HG02571 (cell line): ENCODE measurements around the gene CLRN2.
"Not testable (repeated sequence)": the region's sequence is repeated elsewhere in the genome, so short reads cannot be mapped to it uniquely, and the experiment has no call there.

Experiments
- ATAC-seq: cut with Tn5 transposase; IDR thresholded peaks from one replicate; pipeline ENCODE4 v1.9.1; 2021; ENCODE audit warnings: mild to moderate bottlenecking, moderate library complexity; ENCODE audit not compliant: unreplicated experiment

Gene CLRN2

DNA sequence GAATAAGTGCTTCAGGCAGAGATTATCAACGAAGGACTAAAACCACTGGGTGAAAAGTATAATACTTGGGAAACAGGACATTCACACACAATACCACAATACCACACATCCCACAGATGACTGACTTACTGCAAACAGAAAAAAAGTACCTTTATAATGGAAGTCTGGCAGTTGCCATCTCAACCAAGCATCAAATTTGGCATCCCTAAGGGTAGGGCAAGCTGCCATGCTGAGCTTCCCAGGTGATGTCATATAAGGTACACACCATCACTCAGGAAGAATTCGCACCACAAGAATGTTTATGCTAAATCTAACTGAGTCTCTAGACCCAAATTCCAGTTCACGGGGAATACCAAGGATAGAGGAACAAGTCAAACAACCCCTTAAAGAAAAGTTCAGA, 12.2 kb upstream of the CLRN2 start:
- no peak for ATAC-seq

DNA sequence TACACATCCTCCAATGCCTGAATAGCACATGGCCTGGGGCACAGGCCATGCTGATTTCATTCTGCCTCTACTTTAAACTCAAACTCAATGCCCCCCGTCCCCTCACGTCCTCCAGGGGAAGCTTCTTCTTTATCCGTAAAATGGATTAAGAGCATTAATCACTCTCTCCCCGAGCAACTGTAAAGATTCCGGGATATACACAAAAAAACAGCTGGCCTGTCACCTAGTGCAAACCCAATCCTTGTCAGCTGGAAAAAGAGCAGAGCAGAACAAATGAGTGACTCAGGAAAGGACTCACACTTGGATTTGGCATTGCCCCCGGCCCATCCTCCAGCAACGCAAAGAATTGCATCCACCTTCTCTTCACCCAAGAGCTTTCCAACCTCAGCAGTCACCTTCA, 10.9 kb upstream of the CLRN2 start:
- ATAC-seq, result no peak

DNA sequence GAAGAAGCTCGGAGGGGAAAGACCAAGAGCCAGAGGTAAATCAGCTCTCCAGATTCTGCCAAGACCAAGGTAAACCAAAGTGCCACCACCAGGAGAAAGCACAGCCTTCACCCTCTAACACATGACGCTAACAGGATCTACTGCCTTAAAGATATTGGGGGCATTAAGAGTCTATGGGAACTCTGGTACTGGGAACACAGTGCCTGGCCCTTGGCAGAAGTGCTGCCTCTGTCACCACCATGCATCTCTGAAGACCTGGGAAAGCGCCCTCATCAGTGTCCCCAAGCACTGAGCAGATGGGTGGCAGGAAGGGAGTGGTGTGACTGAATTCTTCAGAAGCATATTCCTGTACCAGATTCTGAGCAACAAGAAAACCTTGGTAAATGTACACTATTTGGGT, 4.4 kb upstream of the CLRN2 start:
- ATAC-seq, result no peak

DNA sequence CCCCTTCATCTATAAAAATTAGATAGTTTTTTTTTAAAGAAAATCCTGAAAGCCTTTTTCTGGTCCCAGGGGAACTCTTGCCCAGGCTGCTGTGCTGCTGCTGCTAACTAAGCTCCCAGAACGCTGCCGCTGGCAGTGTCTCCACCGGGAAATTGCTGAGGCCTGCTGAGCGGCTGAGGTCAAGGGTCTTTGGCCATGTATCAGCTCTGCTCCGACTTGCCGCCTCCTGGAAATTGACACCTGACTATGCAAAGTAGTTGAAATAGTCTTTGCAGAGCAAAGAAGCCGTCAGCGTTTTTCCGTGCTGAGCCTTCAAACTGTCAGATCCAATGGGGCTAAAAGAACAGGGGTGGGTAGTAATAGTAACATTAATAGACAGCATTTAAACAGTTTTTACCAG, 3.9 kb upstream of the CLRN2 start:
- ATAC-seq, result no peak

DNA sequence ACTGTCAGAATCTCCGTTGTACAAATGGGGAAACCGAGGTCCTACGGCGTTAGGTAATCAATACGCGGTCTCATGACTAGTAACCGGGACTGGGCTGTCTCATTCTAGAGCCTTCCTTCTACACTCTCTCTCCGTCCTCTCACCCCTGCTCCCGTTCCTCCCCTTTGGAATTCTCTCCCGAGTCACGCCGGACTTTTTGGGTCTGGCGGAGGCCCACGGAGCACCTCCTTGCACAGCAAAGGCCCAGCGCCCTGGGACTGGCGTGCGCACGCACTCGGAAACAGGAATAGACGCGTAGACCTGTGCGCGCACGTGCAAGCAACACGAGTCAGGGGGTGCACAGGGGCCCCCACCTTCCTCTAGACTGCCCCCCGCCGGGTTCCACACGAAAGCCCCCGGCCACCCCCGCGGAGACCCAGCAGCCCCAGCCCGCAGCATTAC, 3.4 kb upstream of the CLRN2 start:
- peak; percentile 53 for ATAC-seq

DNA sequence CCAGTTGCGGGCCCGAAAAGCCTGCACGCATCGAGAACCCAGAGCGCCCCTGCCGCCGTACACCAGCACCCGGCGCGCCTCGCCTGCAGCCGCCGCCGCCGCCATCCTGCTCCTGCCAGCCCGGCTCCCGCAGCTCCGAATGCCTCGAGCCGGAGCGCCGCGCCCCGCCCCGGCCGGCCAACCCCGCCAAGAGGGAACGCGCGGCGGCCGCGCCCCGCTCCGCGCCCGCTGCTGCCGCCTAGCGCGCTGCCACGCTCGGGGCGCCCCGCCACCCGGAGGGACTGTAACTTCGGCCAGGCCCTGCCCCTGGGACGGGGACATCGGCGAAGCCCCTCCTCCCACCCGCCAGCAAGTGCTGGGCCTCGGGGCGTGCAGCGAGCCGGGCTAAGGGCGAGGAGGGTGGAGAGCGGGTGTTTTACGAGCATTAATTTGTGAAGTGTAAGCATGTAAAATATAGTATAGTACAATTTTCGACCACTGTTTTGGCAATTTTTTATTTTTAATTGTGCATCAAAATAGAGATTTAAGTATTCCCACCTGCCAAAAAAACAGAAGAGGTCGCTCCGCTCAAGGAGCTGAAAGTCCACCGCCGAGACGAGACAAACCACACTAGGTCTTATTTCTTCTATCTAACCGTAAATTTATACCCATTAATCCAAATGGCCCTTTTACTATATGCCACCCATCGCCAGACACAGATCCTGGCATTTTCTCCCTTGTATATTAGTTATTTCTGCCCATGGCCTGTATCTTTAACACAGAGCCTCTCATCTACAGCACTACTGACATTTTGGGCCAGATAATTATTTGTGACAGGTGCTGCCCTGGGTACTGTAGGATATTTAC, 2.8 kb upstream of the CLRN2 start, which contains the start of gene QDPR:
Gene QDPR, minus strand, starts transcription at position 141 of the 846 bp plus-strand sequence. Its CDS starts 36 bp downstream, at position 105.
- ATAC-seq, result peak; percentile 96

DNA sequence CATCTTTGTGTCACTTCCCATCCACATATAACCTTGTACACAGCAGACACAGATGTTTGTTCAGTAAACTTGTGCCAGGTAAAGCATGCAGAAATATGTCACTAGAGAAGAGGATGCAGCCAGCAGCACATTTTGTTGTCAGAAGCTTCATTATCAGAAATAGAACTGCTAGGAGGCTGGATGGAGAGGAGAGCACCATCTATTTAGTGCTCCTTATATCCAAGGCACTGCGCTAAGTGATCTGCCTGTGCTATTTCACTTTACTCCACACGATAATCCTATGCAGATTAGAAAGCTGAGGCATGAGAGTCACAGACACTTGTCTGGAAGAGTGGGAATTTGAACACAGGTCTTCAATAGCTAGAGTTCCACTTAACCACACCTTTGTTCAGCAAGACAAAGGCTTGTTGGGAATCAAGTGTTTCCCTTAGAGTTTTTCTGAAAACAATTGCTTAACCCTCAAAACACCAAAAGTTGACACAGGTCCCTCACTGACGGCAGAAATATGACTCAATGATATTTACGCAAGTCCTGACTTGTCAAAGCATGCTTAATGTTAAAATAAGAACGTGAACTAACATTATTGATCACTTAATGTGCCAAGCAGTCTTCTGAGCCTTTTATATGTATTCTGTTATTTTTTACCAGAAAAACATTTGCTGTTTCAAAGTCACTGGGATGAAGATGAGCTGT, 1.8 kb upstream of the CLRN2 start:
- ATAC-seq, result no peak

DNA sequence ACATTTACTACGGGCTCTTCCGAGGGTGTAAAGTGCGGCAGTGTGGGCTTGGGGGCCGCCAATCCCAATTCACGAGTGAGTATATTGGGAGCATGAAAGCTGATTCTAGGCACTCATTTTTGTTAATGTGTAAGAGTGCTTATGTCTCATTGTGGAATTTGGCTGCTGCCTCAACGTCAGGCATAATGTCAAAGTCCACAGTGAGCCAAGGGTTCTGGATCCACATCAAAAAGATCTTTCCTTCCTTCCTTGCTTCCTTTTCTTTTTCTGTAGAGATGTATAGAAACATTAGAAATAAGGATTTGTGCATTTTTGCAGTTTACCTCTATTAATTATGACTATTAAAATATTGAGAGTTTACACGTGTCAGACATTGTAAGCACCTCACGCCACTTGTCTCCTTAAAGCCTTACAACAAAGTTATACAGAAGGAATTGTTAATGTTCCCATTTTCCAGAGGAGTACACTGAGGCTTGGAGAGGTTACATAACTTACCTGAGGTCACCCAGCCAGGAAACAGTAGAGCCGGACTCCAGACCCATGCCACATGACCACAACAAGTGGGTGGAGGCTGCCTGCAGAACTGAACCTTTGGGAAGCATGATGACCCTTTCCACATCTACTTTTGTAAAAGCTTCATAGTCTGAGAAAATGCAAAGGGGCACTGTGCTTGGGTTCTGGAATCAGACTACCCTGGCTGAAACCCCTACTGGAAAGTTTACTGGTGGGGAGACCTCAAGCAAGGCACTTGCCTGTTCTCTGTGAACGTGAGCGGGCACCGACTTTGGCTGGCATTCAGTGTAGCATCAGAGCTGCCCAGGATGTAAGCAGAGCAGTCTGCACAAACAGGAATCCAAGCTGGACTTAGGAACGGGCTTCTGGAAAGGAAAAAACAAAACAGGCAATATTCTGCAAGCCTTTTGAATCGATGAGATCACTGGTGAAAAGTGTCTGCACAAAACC, 761 bp downstream of the CLRN2 start:
- ATAC-seq, result no peak

DNA sequence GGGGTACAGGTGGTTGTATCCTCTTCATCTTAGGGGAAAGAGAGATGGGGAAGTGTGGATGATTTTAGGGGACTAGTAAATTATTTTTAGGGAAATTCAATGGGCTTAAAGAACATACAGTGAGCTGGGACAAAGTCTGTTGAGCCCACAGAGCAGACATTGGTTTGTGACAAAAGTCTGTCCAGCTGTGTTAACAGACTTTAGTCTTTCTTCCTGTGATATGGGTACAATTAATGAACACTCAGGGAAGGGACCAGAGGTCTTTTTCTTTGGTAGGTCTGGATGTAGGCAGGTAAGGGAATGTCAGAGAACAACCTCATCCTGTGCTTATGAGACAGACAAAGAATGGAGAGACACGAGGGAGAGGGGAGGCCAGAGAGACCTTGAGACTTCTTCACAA, 2.0 kb downstream of the CLRN2 start:
- ATAC-seq, result no peak

DNA sequence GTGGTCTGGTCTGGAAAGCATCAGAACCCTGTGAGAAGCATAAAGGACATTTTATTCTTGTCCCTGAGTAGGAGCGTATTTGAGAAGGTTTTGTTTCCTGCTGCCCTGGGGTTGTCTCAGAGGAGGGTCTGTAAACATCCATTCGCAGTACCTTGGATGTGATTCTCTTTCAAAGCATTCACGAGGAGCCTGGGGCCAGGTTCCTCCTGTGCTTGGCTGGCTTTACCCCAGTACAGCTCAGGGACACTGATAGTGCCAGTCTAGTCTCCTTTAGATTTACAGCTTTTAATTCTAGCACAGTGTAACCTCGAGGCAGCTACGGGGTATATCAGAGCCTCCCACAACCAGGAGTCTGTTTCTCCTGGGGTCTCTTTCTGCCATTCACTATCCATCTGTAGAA, 2.7 kb downstream of the CLRN2 start:
- no peak for ATAC-seq

DNA sequence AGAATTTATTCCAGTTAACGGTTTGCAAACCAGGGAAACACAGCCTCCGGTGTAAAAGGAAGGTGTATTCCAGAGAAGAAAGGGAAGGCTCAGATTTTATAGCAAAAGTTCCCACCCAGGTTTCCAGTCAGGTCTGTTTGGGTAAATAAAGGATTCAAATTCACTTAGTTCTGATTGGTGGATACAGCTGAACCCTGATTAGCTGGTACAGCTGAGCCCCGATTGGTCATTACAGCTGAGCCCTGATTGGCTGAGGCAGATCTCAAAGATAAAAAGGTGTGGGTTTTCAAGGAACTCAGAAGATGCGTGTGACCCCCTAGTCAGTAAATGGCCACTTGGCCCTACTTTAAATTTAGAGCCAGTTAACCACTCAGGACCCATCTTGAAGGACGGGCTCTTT, 6.6 kb downstream of the CLRN2 start:
- ATAC-seq, result no peak

DNA sequence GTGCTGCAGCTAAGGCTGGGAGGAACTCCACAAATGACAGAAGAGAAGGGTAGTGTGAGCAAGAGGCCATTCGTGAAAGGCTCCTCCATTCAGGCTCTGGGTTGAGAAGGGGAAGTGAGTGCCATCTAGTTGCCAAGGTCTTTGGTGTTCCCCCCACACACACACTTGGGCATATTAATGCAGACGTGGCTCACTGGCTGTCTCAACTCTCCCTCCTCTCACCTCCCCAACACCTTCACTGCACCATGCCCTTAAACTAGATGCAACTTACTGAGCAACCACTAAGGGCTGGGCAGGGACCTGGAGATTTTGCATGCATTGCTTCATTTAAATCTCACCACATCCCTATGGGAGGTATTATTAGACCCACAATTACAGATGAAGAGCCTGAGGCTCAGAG, 8.7 kb downstream of the CLRN2 start:
- ATAC-seq, result no peak

DNA sequence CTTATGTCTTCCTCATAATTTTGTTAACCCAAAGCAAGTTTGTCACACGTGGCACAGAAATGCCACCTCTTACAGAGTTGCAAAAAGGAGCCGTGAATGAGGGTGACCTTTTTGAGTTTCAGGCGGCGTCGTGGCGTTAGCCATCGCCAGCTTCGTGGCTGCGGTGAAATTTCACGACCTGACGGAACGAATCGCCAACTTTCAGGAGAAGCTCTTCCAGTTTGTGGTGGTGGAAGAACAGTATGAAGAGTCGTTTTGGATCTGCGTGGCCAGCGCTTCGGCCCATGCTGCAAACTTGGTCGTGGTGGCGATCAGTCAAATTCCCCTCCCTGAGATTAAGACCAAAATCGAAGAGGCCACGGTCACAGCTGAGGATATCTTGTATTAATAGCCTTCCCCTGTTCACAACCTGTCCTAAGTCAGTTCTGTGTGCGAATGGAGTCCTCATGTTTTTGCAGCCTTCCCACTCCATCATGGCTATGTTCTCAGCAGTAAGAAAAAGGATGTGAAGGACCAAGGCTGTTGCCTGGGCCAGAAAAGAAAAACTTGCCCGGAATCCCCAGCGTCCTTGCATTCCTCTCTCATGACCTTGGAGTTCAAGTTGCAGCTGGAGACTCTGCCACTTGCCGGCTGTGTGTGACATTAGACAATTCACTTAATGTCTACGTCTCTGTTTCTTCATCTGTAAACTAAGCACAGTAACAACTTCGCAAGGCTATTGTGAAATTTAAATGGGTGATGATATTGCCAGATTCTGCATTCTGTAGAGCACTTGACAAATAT, 11.9 kb downstream of the CLRN2 start:
- ATAC-seq, result no peak

DNA sequence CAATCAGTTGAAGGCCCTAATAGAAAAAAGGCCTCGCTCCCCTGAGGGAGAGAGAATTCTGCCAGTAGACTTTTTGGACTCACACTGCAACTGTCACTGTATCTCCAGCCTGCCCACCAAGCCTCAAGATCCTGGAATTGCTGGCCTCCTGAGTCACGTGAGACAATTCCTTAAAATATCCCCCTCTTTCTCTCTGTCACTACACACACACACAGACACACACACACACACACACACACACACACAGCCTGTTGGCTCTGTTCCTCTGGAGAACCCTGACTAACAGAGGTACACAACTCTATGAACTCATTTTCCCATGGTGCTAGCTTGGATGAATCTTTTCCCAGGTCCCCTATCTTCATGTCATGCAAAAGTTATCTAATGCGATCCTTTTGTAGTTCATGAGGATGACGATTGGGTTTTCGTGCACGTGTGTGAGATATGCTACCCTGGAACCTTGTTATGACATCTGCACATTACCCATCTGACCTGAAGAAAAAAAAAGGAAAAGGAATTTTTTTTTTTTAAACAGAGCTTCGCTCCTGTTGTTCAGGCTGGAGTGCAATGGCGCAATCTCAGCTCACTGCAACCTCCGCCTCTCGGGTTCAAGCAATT, 13.7 kb downstream of the CLRN2 start:
- ATAC-seq, result no peak

DNA sequence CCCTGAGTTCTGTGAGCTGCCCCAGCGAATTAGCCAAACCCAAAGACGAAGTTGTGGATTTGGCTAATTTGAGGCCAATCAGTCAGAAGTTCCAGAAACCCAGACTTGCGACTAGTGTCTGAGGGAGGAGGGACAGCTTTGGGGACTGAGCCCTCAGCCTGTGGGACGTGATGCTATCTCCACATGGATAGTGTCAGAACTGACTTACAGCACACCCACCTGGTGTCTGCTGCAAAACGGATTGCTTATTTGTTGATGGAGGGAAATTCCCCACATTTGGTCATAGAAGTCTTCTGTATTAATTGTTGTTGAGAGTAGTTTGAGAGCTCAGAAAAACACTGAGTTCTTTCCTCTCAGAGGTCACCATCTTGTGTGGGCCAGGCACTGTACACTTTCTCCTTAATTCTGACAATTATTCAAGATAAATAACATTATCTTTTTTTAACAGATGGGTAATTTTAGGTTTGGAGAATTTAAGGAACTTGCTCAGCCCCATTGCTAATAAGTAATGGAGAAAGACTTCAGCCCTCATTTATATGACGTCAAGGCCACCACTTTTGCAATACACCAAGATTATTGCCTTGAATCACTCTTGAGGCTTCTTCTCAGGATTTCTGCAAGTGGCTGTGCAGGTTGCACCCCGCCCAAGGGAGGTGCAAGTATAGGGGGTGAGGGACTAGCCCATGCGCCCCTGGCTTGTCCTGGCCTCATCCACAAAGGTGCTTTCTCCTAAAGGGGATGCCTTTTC, 16.7 kb downstream of the CLRN2 start:
- ATAC-seq, result no peak

DNA sequence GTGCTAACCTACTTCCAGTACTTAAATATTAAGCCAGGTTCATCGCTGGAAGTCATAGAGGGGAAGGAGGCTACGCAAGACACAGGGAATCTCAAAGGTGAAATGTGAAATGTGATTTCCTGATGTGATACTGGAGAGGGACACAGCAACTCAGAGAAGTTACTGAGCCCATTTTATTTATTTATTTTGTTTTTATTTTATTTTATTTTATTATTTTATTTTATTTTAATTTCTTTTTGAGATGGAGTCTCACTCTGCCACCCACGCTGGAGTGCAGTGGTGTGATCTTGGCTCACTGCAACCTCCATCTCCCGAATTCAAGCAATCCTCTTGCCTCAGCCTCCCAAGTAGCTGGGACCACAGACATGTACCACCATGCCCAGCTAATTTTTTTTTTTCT, 19.7 kb downstream of the CLRN2 start:
- no peak for ATAC-seq

DNA sequence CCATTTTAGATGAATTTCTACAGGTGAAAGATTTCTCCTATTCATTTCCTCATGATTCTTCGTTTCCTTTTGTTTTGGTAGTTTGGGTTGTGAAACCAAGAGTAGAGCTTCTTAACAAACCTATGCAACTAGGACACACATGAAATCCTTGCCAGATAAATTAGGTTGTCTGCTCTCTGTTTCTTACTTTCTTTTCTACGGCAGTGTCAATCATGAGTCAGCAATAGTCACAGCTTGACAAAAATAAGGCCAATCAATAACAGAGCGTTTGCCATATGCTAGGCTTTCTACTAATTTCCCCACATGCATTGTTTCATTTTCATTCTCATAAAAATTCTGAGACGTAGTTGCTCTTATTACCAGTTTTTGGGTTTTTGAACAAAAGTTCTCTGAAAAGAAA, 20.3 kb downstream of the CLRN2 start:
- no peak for ATAC-seq

DNA sequence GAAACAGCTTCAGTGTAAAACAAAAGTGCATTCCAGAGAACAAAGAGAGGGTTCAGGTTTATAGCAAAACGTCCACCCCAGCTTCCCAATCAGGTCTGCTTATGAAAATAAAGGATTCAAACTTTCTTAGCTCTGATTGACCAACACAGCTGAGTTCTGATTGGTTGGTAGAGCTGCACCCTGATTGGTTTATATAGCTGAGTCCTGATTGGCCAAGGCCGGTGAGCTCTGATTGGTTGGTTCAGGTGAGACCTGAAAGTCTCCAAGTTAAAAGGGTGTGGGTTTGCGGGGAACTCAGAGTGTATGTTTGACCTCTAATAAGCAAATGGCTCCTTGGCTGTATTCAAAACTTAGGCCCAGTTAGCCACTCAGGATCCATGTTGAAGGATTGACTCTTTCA, 20.9 kb downstream of the CLRN2 start:
- no peak for ATAC-seq

DNA sequence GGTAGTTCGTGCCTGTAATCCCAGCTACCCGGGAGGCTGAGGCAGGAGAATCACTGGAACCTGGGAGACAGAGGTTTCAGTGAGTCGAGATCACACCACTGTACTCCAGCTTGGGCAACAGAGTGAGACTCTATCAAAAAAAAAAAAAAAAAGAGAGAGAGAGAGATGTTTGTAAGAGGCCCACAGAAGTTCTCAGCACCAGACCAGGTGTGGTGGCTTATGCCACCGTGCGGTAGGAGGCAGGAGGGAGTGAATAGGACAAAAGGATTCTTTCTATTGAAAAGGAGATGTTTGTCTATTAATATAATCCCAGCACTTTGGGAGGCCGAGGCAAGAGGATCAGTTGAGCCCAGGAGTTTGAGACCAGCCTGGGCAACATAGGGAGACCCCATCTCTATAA, 22.1 kb downstream of the CLRN2 start:
- not testable (repeated sequence) for ATAC-seq
